ENCODE data around the gene BTBD19.

- TF ChIP-seq EZH2phosphoT487 (IDR thresholded peaks at IDR 0.05), result no peak
- TF ChIP-seq, protein P1, sequence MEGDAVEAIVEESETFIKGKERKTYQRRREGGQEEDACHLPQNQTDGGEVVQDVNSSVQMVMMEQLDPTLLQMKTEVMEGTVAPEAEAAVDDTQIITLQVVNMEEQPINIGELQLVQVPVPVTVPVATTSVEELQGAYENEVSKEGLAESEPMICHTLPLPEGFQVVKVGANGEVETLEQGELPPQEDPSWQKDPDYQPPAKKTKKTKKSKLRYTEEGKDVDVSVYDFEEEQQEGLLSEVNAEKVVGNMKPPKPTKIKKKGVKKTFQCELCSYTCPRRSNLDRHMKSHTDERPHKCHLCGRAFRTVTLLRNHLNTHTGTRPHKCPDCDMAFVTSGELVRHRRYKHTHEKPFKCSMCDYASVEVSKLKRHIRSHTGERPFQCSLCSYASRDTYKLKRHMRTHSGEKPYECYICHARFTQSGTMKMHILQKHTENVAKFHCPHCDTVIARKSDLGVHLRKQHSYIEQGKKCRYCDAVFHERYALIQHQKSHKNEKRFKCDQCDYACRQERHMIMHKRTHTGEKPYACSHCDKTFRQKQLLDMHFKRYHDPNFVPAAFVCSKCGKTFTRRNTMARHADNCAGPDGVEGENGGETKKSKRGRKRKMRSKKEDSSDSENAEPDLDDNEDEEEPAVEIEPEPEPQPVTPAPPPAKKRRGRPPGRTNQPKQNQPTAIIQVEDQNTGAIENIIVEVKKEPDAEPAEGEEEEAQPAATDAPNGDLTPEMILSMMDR (IDR thresholded peaks at IDR 0.05), result peak; percentile 80
Observed at GRCh38 chr1:44835738-44836675, 27.7 kb downstream of the BTBD19 start.

Measured in neural progenitor cell (in vitro differentiated cells).